A673 (cell line): Measurements from ENCODE around the gene MRPL51.

ENCODE experiments used
- EZH2 ChIP-seq: fragments of 200-600 bp; sonication (generic); IDR thresholded peaks from 2 replicates; pipeline ENCODE4 v1.6.1; 2017; ENCODE audit warnings: borderline replicate concordance, low read depth, mild to moderate bottlenecking, mixed read lengths, antibody characterized with exemption, low read length; ENCODE audit not compliant: poor library complexity, severe bottlenecking
- TF ChIP-seq, protein P1 (sequence below): fragments of 300-800, 200-600 bp; sonication (generic); conservative IDR thresholded peaks from 2 replicates; pipeline ENCODE4 v1.5.1; 2017; ENCODE audit warnings: low read depth, mild to moderate bottlenecking, antibody characterized with exemption, low read length, moderate library complexity, mixed read lengths

DNA sequence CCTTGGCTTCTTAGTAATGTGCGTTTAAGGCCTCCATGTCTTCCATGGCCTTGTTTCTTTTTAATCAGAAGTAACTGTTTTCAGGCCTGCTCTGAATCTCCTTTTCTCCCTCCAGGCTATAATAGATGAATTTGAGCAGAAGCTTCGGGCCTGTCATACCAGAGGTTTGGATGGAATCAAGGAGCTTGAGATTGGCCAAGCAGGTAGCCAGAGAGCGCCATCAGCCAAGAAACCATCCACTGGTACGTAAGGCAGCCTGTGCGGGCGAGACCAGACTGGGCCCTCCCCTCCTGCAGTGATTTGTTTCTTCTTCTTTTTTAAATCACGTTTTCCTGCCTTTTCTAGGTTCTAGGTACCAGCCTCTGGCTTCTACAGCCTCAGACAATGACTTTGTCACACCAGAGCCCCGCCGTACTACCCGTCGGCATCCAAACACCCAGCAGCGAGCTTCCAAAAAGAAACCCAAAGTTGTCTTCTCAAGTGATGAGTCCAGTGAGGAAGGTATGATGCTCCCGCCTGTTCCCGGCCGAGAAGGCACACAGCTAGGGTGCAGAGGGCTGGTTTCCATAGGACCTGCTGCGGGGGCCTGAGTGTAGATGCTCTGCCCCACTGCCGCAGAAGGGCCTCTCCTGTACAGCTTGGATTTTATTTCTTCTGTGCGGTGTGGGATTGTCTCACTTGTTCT, 37.7 kb upstream of the MRPL51 start:
- TF ChIP-seq EZH2: no peak
- TF ChIP-seq, protein P1, sequence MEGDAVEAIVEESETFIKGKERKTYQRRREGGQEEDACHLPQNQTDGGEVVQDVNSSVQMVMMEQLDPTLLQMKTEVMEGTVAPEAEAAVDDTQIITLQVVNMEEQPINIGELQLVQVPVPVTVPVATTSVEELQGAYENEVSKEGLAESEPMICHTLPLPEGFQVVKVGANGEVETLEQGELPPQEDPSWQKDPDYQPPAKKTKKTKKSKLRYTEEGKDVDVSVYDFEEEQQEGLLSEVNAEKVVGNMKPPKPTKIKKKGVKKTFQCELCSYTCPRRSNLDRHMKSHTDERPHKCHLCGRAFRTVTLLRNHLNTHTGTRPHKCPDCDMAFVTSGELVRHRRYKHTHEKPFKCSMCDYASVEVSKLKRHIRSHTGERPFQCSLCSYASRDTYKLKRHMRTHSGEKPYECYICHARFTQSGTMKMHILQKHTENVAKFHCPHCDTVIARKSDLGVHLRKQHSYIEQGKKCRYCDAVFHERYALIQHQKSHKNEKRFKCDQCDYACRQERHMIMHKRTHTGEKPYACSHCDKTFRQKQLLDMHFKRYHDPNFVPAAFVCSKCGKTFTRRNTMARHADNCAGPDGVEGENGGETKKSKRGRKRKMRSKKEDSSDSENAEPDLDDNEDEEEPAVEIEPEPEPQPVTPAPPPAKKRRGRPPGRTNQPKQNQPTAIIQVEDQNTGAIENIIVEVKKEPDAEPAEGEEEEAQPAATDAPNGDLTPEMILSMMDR: no peak
